HCT116 (cell line): Measurements from ENCODE around the gene SMG6. TPM values are rescaled to one million over a fixed set of nuclear protein-coding genes. Genes with fewer than 3 reads are reported as not detected.

Experiments
- ATAC-seq: fragments of 200-7000 bp; cut with Tn5 transposase; 2 replicates; pipeline ENCODE4 v1.9.1; 2020; ENCODE audit warnings: mild to moderate bottlenecking, moderate library complexity
- BruUV-seq: library from RNA; stranded (reverse); fragments of 400-500 nt; replicated peaks from 2 replicates; lab custom pipeline; 2021; lab: Mats Ljungman, UMichigan
- CTCF ChIA-PET: fragments of 300-600 bp; sonication (Branson Sonifier 250); formaldehyde crosslinking; loops from one replicate; lab custom pipeline; 2021; ENCODE audit warnings: antibody characterized with exemption; lab: Charles Lee
- POLR2A ChIA-PET: fragments of 300-600, 350-600 bp; sonication (Branson Sonifier 250); formaldehyde crosslinking; loops from one replicate; lab custom pipeline; 2021; ENCODE audit warnings: antibody characterized with exemption; lab: Charles Lee
- RAD21 ChIA-PET, 2 experiments: fragments of 300-600 bp; sonication (Branson Sonifier 250); formaldehyde crosslinking; loops; one replicate each; lab custom pipeline; 2023; ENCODE audit warnings: low total read pairs in 2 of 2; ENCODE audit not compliant: uncharacterized antibody in 2 of 2, unreplicated experiment in 2 of 2, low non-redundant PET in 1 of 2; lab: Charles Lee
- DNase-seq: peaks from one replicate; pipeline ENCODE4 v3.0.0-alpha.2; 2010; ENCODE audit warnings: low read depth, low spot score
- H2AFZ ChIP-seq: fragments of 200-600 bp; shearing (Covaris generic), sonication (generic); 2 replicates; pipeline ENCODE4 v1.6.1; 2017; ENCODE audit warnings: low read depth, mixed run types, mixed read lengths, antibody characterized with exemption, low read length; ENCODE audit not compliant: poor library complexity, severe bottlenecking
- H3K27ac ChIP-seq: 2 replicates; pipeline ENCODE4 v1.5.1; 2012; ENCODE audit warnings: low read depth, low read length
- H3K27me3 ChIP-seq: fragments of 200-600 bp; sonication (generic); 2 replicates; pipeline ENCODE4 v1.6.1; 2016; ENCODE audit warnings: mixed run types, low read length, mixed read lengths; ENCODE audit not compliant: insufficient read depth
- H3K36me3 ChIP-seq, 2 experiments: fragments of 200-500 bp in 1 of 2; fragments of 200-600 bp in 1 of 2; sonication (Bioruptor generic) in 1 of 2; sonication (generic) in 1 of 2; 2 replicates each; pipeline versions ENCODE4 v1.5.1 to v1.6.1; 2014 to 2016; ENCODE audit warnings: low read length in 2 of 2, inconsistent platforms in 1 of 2, mixed read lengths in 1 of 2, mixed run types in 1 of 2; ENCODE audit not compliant: insufficient read depth in 2 of 2, control insufficient read depth in 1 of 2
- H3K4me1 ChIP-seq, 2 experiments: fragments of 200-600 bp in 1 of 2; sonication (generic) in 1 of 2; 2 replicates each; pipeline versions ENCODE4 v1.5.1 to v1.6.1; 2012 to 2017; ENCODE audit warnings: low read length in 2 of 2, inconsistent platforms in 1 of 2, mild to moderate bottlenecking in 1 of 2, mixed read lengths in 1 of 2, mixed run types in 1 of 2, moderate library complexity in 1 of 2; ENCODE audit not compliant: insufficient read depth in 2 of 2, control insufficient read depth in 1 of 2
- H3K4me2 ChIP-seq: fragments of 200-600 bp; sonication (generic); 2 replicates; pipeline ENCODE4 v1.6.1; 2017; ENCODE audit warnings: mixed run types, low read length, mixed read lengths
- H3K4me3 ChIP-seq, 2 experiments: fragments of 200-600 bp in 1 of 2; sonication (generic) in 1 of 2; replicated peaks in 1 of 2; 2 replicates each; pipeline ENCODE4 v1.5.1; 2011 to 2016; ENCODE audit warnings: low read length in 2 of 2, control low read depth in 1 of 2, low read depth in 1 of 2, mild to moderate bottlenecking in 1 of 2, mixed read lengths in 1 of 2, mixed run types in 1 of 2
- H3K79me2 ChIP-seq: fragments of 200-600 bp; sonication (generic); 2 replicates; pipeline ENCODE4 v1.6.1; 2017; ENCODE audit warnings: mild to moderate bottlenecking, mixed run types, low read length, moderate library complexity, mixed read lengths; ENCODE audit not compliant: insufficient read depth
- H3K9ac ChIP-seq: fragments of 200-600 bp; sonication (generic); 2 replicates; pipeline ENCODE4 v1.6.1; 2016; ENCODE audit warnings: low read length, mixed read lengths
- H3K9me2 ChIP-seq: fragments of 200-600 bp; sonication (generic), shearing (Covaris generic); 2 replicates; pipeline ENCODE4 v1.6.1; 2017; ENCODE audit warnings: mixed run types, mild to moderate bottlenecking, moderate library complexity; ENCODE audit not compliant: insufficient read depth
- H3K9me3 ChIP-seq, 2 experiments: fragments of 200-500 bp in 1 of 2; fragments of 200-600 bp in 1 of 2; sonication (Bioruptor generic) in 1 of 2; sonication (generic) in 1 of 2; 2 replicates each; pipeline ENCODE4 v1.6.1; 2014 to 2017; ENCODE audit warnings: low read length in 2 of 2, mixed read lengths in 2 of 2, inconsistent platforms in 1 of 2, low read depth in 1 of 2, mild to moderate bottlenecking in 1 of 2, mixed run types in 1 of 2, moderate library complexity in 1 of 2; ENCODE audit not compliant: control insufficient read depth in 1 of 2, insufficient read depth in 1 of 2
- H4K20me1 ChIP-seq: fragments of 200-600 bp; sonication (generic), shearing (Covaris generic); 2 replicates; pipeline ENCODE4 v1.6.1; 2017; ENCODE audit warnings: mixed run types, mild to moderate bottlenecking, moderate library complexity; ENCODE audit not compliant: insufficient read depth
- CEBPB ChIP-seq: IDR thresholded peaks from 2 replicates; pipeline ENCODE4 v1.6.1; 2012; ENCODE audit warnings: low read depth
- EGR1 ChIP-seq: IDR thresholded peaks from 2 replicates; pipeline ENCODE4 v1.6.1; 2012; ENCODE audit warnings: low read depth
- ELF1 ChIP-seq: IDR thresholded peaks from 2 replicates; pipeline ENCODE4 v1.6.1; 2012; ENCODE audit warnings: low read depth, borderline replicate concordance
- EZH2phosphoT487 ChIP-seq: fragments of 200-600 bp; IDR thresholded peaks from 2 replicates; pipeline ENCODE4 v1.6.1; 2018; ENCODE audit warnings: antibody characterized with exemption, borderline replicate concordance
- MAX ChIP-seq: IDR thresholded peaks from 2 replicates; pipeline ENCODE4 v1.6.1; 2012
- POLR2A ChIP-seq: IDR thresholded peaks from 2 replicates; pipeline ENCODE4 v1.7.0; 2011; ENCODE audit warnings: borderline replicate concordance; ENCODE audit not compliant: insufficient read depth, insufficient read length; ENCODE audit errors: extremely low read depth
- RAD21 ChIP-seq: IDR thresholded peaks from 2 replicates; pipeline ENCODE4 v1.6.1; 2012; ENCODE audit warnings: low read depth, mild to moderate bottlenecking
- REST ChIP-seq: IDR thresholded peaks from 2 replicates; pipeline ENCODE4 v1.6.1; 2012; ENCODE audit warnings: low read depth
- SIN3A ChIP-seq: IDR thresholded peaks from 2 replicates; pipeline ENCODE4 v1.6.1; 2012; ENCODE audit warnings: low read depth
- SP1 ChIP-seq: IDR thresholded peaks from 2 replicates; pipeline ENCODE4 v1.6.1; 2012; ENCODE audit warnings: low read depth
- SRF ChIP-seq: IDR thresholded peaks from 2 replicates; pipeline ENCODE4 v1.6.1; 2012; ENCODE audit warnings: low read depth
- TCF7L2 ChIP-seq: IDR thresholded peaks from 2 replicates; pipeline ENCODE4 v1.7.0; 2011; ENCODE audit warnings: borderline replicate concordance, inconsistent platforms; ENCODE audit not compliant: insufficient read depth, insufficient read length; ENCODE audit errors: extremely low read depth
- ZBTB33 ChIP-seq: IDR thresholded peaks from 2 replicates; pipeline ENCODE4 v1.6.1; 2011; ENCODE audit warnings: mild to moderate bottlenecking, low read length, moderate library complexity; ENCODE audit not compliant: insufficient replicate concordance; ENCODE audit errors: extremely low read depth
- ZFX ChIP-seq: fragments of 450-650 bp; IDR thresholded peaks from 2 replicates; pipeline ENCODE4 v1.6.1; 2017
- ZNF274 ChIP-seq: fragments of 200-500 bp; sonication (Bioruptor generic); IDR thresholded peaks from 2 replicates; pipeline ENCODE4 v1.6.1; 2014; ENCODE audit warnings: mild to moderate bottlenecking, low read depth, low read length, inconsistent platforms
- intact Hi-C: fragments of 100-400 bp; cut with micrococcal nuclease; formaldehyde crosslinking; loops from 2 replicates; pipeline ENCODE4 v1.10.0; 2022
- total RNA-seq: library from RNA; stranded (reverse); gene quantifications from one replicate; pipeline ENCODE4 v1.2.1, GENCODE V29; 2021; ENCODE audit not compliant: unreplicated experiment

Gene SMG6
- total RNA-seq, 1 experiment from 2014 or later: 23.1 TPM

GRCh38 chr17:2277429-2278170 lies 26.0 kb downstream of the SMG6 start:
- no peaks in the 10 kb centered on the region for H4K20me1 ChIP-seq
- H3K27ac ChIP-seq: no peak overlapping the region
- no peaks in the 10 kb centered on the region for H3K79me2 ChIP-seq
- BruUV-seq: no TSS peak
- H3K9me3 ChIP-seq: no peaks in the 10 kb centered on the region
- DNase-seq (no peak), ATAC-seq (no peak)
- peaks cover 21 to 23% of the 10 kb centered on the region in 2 experiments; a peak in 3 of 4 replicates for H3K36me3 ChIP-seq
- H3K27me3 ChIP-seq: no peaks in the 10 kb centered on the region
- H3K4me2 ChIP-seq: no peak overlapping the region
- POLR2A ChIA-PET: no interaction called here
- H2AFZ ChIP-seq: no peak overlapping the region
- intact Hi-C loops: no loop called here
- H3K9me2 ChIP-seq: no peaks in the 10 kb centered on the region
- no peaks in the 10 kb centered on the region for H3K4me1 ChIP-seq
- TF ChIP-seq POLR2A (no peak), TCF7L2 (no peak), ZNF274 (no peak), EZH2phosphoT487 (no peak), MAX (no peak), SP1 (no peak), RAD21 (no peak), REST (no peak), ELF1 (no peak), CEBPB (no peak), SRF (no peak), ZFX (no peak), SIN3A (no peak), ZBTB33 (no peak), EGR1 (no peak)
- CTCF ChIA-PET: no interaction called here
- no peak overlapping the region for H3K9ac ChIP-seq
- RAD21 ChIA-PET: no interaction called here
- H3K4me3 ChIP-seq: no peak overlapping the region
